Uterus (tissue), 4 donors: Measurements from ENCODE around the gene C1orf198. TPM values are rescaled to one million over a fixed set of nuclear protein-coding genes. Genes with fewer than 3 reads are reported as not detected.

Experiments
- DNase-seq, 2 donors: peaks; one replicate each; pipeline ENCODE4 v3.0.0-alpha.2; 2019 to 2020
- H3K27ac ChIP-seq, 2 donors: fragments of 200-600 bp; sonication (generic); 1 replicate in 1 of 2; 2 replicates in 1 of 2; pipeline ENCODE4 v1.5.1; 2016 to 2018
- H3K27me3 ChIP-seq, 2 donors: fragments of 200-600 bp; sonication (generic); one replicate each; pipeline ENCODE4 v1.5.1; 2018 to 2019; ENCODE audit warnings: control low read depth in 1 of 2
- H3K36me3 ChIP-seq, 2 donors: fragments of 200-600 bp; sonication (generic); one replicate each; pipeline ENCODE4 v1.5.1; 2019; ENCODE audit warnings: control low read depth in 1 of 2
- H3K4me1 ChIP-seq, 2 donors: fragments of 200-600 bp; sonication (generic); one replicate each; pipeline ENCODE4 v1.5.1; 2018 to 2019; ENCODE audit warnings: control low read depth in 1 of 2
- H3K4me3 ChIP-seq, 2 donors: fragments of 200-600 bp; sonication (generic); 1 replicate in 1 of 2; 2 replicates in 1 of 2; pipeline ENCODE4 v1.5.1; 2018 to 2019; ENCODE audit warnings: mild to moderate bottlenecking in 1 of 2
- H3K9me3 ChIP-seq, 2 donors: fragments of 200-600 bp; sonication (generic); one replicate each; pipeline ENCODE4 v1.5.1; 2019; ENCODE audit warnings: control low read depth in 1 of 2
- CTCF ChIP-seq, 4 experiments: fragments of 200-600 bp in 2 of 4; fragments of 450-650 bp in 2 of 4; sonication (generic) in 2 of 4; IDR thresholded peaks; one replicate each; pipeline ENCODE4 v1.5.1; 2016 to 2019; ENCODE audit warnings: antibody characterized with exemption in 4 of 4, mild to moderate bottlenecking in 2 of 4, moderate library complexity in 1 of 4
- POLR2A ChIP-seq, 2 donors: fragments of 450-650 bp; IDR thresholded peaks; one replicate each; pipeline ENCODE4 v1.6.1; 2016; ENCODE audit warnings: antibody characterized with exemption in 2 of 2, mild to moderate bottlenecking in 1 of 2, moderate library complexity in 1 of 2
- intact Hi-C: fragments of 100-400 bp; cut with DNase I; formaldehyde crosslinking; loops from one replicate; pipeline ENCODE4 v1.15.1; 2023; ENCODE audit warnings: low total_unique reads
- total RNA-seq, 4 donors: library from RNA; depleted of rRNA in 3 of 4; stranded (reverse); fragments of >200 nt in 3 of 4; gene quantifications; one replicate each; pipeline versions ENCODE4 v1.1.0 to v1.2.4, GENCODE V29; 2014 to 2023
- donor health status: DM: yes; HTN: yes; CAD: no.

Gene C1orf198
- total RNA-seq, 4 donors from 2014 or later: 41.0 to 80.0 (median 60.8) TPM

GRCh38 chr1:230898748-230899147, 30.4 kb upstream of the C1orf198 start:
- Histone ChIP-seq H3K27me3 (no peaks in the 10 kb centered on the region), H3K9me3 (no peaks in the 10 kb centered on the region), H3K36me3 (no peaks in the 10 kb centered on the region), H3K27ac (no peak overlapping the region), H3K4me1 (no peaks in the 10 kb centered on the region), H3K4me3 (no peak overlapping the region)
- no peak for TF ChIP-seq POLR2A (IDR thresholded peaks at IDR 0.05)
- TF ChIP-seq CTCF (IDR thresholded peaks at IDR 0.05): no peak
- no peak for DNase-seq
- intact Hi-C loops: no loop called here

DNA sequence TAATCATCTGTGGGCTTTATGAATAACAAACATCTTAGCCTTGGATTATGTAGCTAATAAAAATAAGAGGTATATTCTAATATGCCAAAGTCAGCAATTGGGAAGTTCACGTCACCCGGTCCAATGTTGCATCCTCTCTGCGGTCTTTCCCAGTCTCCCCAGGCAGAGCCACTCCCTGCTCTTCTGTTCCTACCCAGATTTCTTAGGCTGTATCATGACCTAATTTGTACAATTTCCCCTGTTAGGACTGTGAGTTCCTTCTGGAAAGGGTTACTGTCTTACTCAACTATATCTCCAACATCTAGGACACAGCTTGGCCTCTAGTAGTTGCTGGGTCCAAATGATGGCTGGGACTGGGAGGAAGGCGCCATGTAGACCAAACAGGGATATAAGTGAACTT, 29.8 kb upstream of the C1orf198 start:
- intact Hi-C loops: no loop called here
- no peak overlapping the region for H3K27ac ChIP-seq

GRCh38 chr1:230896779-230897178, 28.5 kb upstream of the C1orf198 start:
- Histone ChIP-seq H3K9me3 (no peaks in the 10 kb centered on the region), H3K4me3 (no peak overlapping the region), H3K27ac (no peak overlapping the region), H3K4me1 (no peaks in the 10 kb centered on the region), H3K36me3 (no peaks in the 10 kb centered on the region), H3K27me3 (no peaks in the 10 kb centered on the region)
- TF ChIP-seq POLR2A (IDR thresholded peaks at IDR 0.05) (no peak), CTCF (IDR thresholded peaks at IDR 0.05) (no peak)
- intact Hi-C loops: no loop called here
- no peak for DNase-seq

More for the DNA sequence above, 29.8 kb upstream of the C1orf198 start:
- Histone ChIP-seq H3K9me3 (no peaks in the 10 kb centered on the region), H3K36me3 (no peaks in the 10 kb centered on the region), H3K4me3 (no peak overlapping the region), H3K27me3 (no peaks in the 10 kb centered on the region), H3K4me1 (no peaks in the 10 kb centered on the region)
- DNase-seq: no peak
- TF ChIP-seq POLR2A (IDR thresholded peaks at IDR 0.05) (no peak), CTCF (IDR thresholded peaks at IDR 0.05) (no peak)

DNA sequence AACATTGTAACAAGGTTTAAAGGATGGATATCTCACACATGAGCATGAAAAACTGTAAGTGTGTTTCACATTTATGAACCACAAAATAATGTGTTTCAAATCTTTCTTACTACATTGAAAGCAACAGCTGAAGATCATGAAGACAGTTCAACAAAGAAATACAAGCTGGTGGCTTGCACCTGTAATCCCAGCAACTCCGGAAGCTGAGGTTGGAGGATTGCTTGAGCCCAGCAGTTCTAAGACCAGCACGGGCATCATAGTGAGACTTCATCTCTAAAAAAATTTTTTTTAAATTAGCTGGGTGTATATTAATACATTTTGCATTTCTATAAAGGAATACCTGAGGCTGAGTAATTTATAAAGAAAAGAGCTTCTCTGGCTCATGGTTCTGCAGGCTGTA, 27.1 kb upstream of the C1orf198 start:
- no peaks in the 10 kb centered on the region for H3K36me3 ChIP-seq

GRCh38 chr1:230894664-230895063, 26.3 kb upstream of the C1orf198 start:
- Histone ChIP-seq H3K36me3 (no peaks in the 10 kb centered on the region), H3K27me3 (no peaks in the 10 kb centered on the region), H3K9me3 (no peaks in the 10 kb centered on the region), H3K4me1 (no peaks in the 10 kb centered on the region), H3K4me3 (no peak overlapping the region), H3K27ac (no peak overlapping the region)
- DNase-seq: no peak
- TF ChIP-seq POLR2A (IDR thresholded peaks at IDR 0.05) (no peak), CTCF (IDR thresholded peaks at IDR 0.05) (no peak)
- intact Hi-C loops: no loop called here

More for the DNA sequence above, 27.1 kb upstream of the C1orf198 start:
- Histone ChIP-seq H3K4me3 (no peak overlapping the region), H3K9me3 (no peaks in the 10 kb centered on the region), H3K27ac (no peak overlapping the region), H3K27me3 (no peaks in the 10 kb centered on the region), H3K4me1 (no peaks in the 10 kb centered on the region)
- intact Hi-C loops: no loop called here
- no peak for DNase-seq
- TF ChIP-seq CTCF (IDR thresholded peaks at IDR 0.05): no peak
